ENCODE measurements around the gene SHROOM3.

The SHROOM3 gene

GRCh38 chr4:76674983-76675382 lies 240.0 kb downstream of the SHROOM3 start:
- DNase-seq: no peak

GRCh38 chr4:76677571-76678326 lies 242.7 kb downstream of the SHROOM3 start:
- DNase-seq: no peak

GRCh38 chr4:76679691-76680090 lies 244.7 kb downstream of the SHROOM3 start:
- DNase-seq: no peak

- no peak for DNase-seq
These were observed 245.9 kb downstream of the SHROOM3 start for GRCh38 chr4:76680952-76681351.

GRCh38 chr4:76681996-76682395 lies 247.0 kb downstream of the SHROOM3 start:
- no peak for DNase-seq

GRCh38 chr4:76683144-76683543 lies 248.1 kb downstream of the SHROOM3 start:
- DNase-seq: no peak

- no peak for DNase-seq
These were observed 252.9 kb downstream of the SHROOM3 start for GRCh38 chr4:76687746-76688448.

- DNase-seq: no peak
These were observed 253.7 kb downstream of the SHROOM3 start for GRCh38 chr4:76688619-76689144.

GRCh38 chr4:76689145-76689817 lies 254.3 kb downstream of the SHROOM3 start:
- no peak for DNase-seq

GRCh38 chr4:76690011-76690905 lies 255.2 kb downstream of the SHROOM3 start:
- no peak for DNase-seq

- no peak for DNase-seq
These were observed 255.9 kb downstream of the SHROOM3 start for GRCh38 chr4:76690906-76691275.

- DNase-seq: no peak
These were observed 257.0 kb downstream of the SHROOM3 start for GRCh38 chr4:76691807-76692582.

- no peak for DNase-seq
These were observed 257.7 kb downstream of the SHROOM3 start for GRCh38 chr4:76692761-76693160.

- no peak for DNase-seq
These were observed 259.0 kb downstream of the SHROOM3 start for GRCh38 chr4:76694056-76694455.

- no peak for DNase-seq
These were observed 261.1 kb downstream of the SHROOM3 start for GRCh38 chr4:76696109-76696508.

- DNase-seq: no peak
These were observed 262.2 kb downstream of the SHROOM3 start for GRCh38 chr4:76697129-76697803.

GRCh38 chr4:76698141-76698540 lies 263.1 kb downstream of the SHROOM3 start:
- DNase-seq: no peak

- DNase-seq: no peak
These were observed 264.8 kb downstream of the SHROOM3 start for GRCh38 chr4:76699751-76700310.

GRCh38 chr4:76702440-76703122 lies 267.6 kb downstream of the SHROOM3 start:
- DNase-seq: no peak

- DNase-seq: no peak
These were observed 268.1 kb downstream of the SHROOM3 start for GRCh38 chr4:76703123-76703490.
